BE2C (cell line): Measurements from ENCODE around the gene ANK3.
"Not testable (repeated sequence)": the region's sequence is repeated elsewhere in the genome, so short reads cannot be mapped to it uniquely, and the experiment has no call there.

Source experiments
- DNase-seq: peaks from one replicate; pipeline ENCODE4 v3.0.0-alpha.2; 2020
- H3K27me3 ChIP-seq: fragments of 250-450 bp; sonication (Bioruptor Pico); 2 replicates; pipeline ENCODE4 v1.5.1; 2020; ENCODE audit warnings: mild to moderate bottlenecking
- H3K36me3 ChIP-seq: fragments of 250-450 bp; sonication (Bioruptor Pico); 2 replicates; pipeline ENCODE4 v1.5.1; 2020; ENCODE audit warnings: mild to moderate bottlenecking
- H3K4me1 ChIP-seq: fragments of 250-450 bp; sonication (Bioruptor Pico); 2 replicates; pipeline ENCODE4 v1.5.1; 2020
- H3K4me3 ChIP-seq: 2 replicates; pipeline ENCODE4 v1.5.1; 2011; ENCODE audit warnings: low read depth, low read length
- H3K9me3 ChIP-seq: fragments of 250-450 bp; sonication (Bioruptor Pico); 2 replicates; pipeline ENCODE4 v1.5.1; 2020
- CTCF ChIP-seq: IDR thresholded peaks from 2 replicates; pipeline ENCODE4 v1.5.1; 2012; ENCODE audit warnings: mild to moderate bottlenecking, low read depth, low read length

The ANK3 gene

GRCh38 chr10:60298408-60299389 is 91.0 kb downstream of the ANK3 start:
- Histone ChIP-seq H3K4me1 (peaks cover 13% of the 10 kb centered on the region), H3K27me3 (no peaks in the 10 kb centered on the region), H3K4me3 (no peak overlapping the region), H3K36me3 (no peaks in the 10 kb centered on the region), H3K9me3 (no peaks in the 10 kb centered on the region)
- TF ChIP-seq CTCF = no peak
- DNase-seq = no peak

- H3K4me1 ChIP-seq = peaks cover 21% of the 10 kb centered on the region
- no peaks in the 10 kb centered on the region for H3K36me3 ChIP-seq
- no peaks in the 10 kb centered on the region for H3K9me3 ChIP-seq
- H3K27me3 ChIP-seq = no peaks in the 10 kb centered on the region
- no peak for DNase-seq
- no peak for TF ChIP-seq CTCF
- H3K4me3 ChIP-seq = no peak overlapping the region
These were observed 93.6 kb downstream of the ANK3 start for GRCh38 chr10:60296073-60296472.

GRCh38 chr10:60295028-60295937 is 94.4 kb downstream of the ANK3 start:
- Histone ChIP-seq H3K9me3 (no peaks in the 10 kb centered on the region), H3K4me3 (no peak overlapping the region), H3K36me3 (no peaks in the 10 kb centered on the region), H3K27me3 (no peaks in the 10 kb centered on the region), H3K4me1 (peaks cover 23% of the 10 kb centered on the region)
- no peak for DNase-seq
- TF ChIP-seq CTCF = no peak

GRCh38 chr10:60293581-60294175 is 96.0 kb downstream of the ANK3 start:
- no peak for TF ChIP-seq CTCF
- H3K4me1 ChIP-seq = peaks cover 19% of the 10 kb centered on the region
- H3K4me3 ChIP-seq = no peak overlapping the region
- H3K27me3 ChIP-seq = no peaks in the 10 kb centered on the region
- H3K9me3 ChIP-seq = no peaks in the 10 kb centered on the region
- no peaks in the 10 kb centered on the region for H3K36me3 ChIP-seq
- DNase-seq = no peak

- no peaks in the 10 kb centered on the region for H3K27me3 ChIP-seq
- H3K36me3 ChIP-seq = no peaks in the 10 kb centered on the region
- no peak overlapping the region for H3K4me3 ChIP-seq
- TF ChIP-seq CTCF = no peak
- DNase-seq = no peak
- peaks cover 23% of the 10 kb centered on the region for H3K4me1 ChIP-seq
- H3K9me3 ChIP-seq = no peaks in the 10 kb centered on the region
These were observed 96.7 kb downstream of the ANK3 start for GRCh38 chr10:60292998-60293397.

- H3K27me3 ChIP-seq, H3K36me3 ChIP-seq, H3K9me3 ChIP-seq, H3K4me3 ChIP-seq, DNase-seq: not testable (repeated sequence)
- H3K4me1 ChIP-seq = peaks cover 25% of the 10 kb centered on the region
These were observed 97.1 kb downstream of the ANK3 start for GRCh38 chr10:60292536-60292935.
